ENCODE measurements around the gene TNP2.

DNA sequence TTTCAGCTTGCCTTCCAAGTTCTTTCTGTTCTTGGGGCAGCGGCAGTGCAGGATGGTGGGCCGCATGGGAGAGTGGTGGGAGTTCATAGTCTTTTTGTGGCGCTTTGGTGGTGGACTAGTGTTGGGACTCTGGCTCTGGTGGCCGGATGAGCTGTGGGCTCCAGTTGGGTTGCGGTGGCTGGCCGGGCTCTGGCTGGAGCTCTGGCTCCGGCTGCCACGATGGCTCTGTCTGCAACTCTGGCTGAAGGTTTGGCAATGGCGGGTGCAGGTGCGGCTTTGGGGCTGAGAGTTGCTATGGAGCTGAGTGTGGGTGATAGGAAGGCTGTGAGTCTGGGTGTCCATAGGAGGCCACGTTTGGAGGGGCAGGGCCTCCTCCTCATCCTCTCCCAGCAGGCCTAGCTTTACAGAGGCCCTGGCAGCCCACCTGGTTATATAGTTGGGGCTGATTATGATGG is at the start of gene TNP2:
- TF ChIP-seq, protein P1, sequence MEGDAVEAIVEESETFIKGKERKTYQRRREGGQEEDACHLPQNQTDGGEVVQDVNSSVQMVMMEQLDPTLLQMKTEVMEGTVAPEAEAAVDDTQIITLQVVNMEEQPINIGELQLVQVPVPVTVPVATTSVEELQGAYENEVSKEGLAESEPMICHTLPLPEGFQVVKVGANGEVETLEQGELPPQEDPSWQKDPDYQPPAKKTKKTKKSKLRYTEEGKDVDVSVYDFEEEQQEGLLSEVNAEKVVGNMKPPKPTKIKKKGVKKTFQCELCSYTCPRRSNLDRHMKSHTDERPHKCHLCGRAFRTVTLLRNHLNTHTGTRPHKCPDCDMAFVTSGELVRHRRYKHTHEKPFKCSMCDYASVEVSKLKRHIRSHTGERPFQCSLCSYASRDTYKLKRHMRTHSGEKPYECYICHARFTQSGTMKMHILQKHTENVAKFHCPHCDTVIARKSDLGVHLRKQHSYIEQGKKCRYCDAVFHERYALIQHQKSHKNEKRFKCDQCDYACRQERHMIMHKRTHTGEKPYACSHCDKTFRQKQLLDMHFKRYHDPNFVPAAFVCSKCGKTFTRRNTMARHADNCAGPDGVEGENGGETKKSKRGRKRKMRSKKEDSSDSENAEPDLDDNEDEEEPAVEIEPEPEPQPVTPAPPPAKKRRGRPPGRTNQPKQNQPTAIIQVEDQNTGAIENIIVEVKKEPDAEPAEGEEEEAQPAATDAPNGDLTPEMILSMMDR (IDR thresholded peaks at IDR 0.05) = no peak
- TF ChIP-seq POLR2AphosphoS5 (IDR thresholded peaks at IDR 0.05; ENCODE audit: low read depth, low read length) = no peak
- TF ChIP-seq SIN3A (IDR thresholded peaks at IDR 0.05; ENCODE audit: borderline replicate concordance, insufficient read depth, low read depth, low read length) = no peak
- TF ChIP-seq, protein P2, sequence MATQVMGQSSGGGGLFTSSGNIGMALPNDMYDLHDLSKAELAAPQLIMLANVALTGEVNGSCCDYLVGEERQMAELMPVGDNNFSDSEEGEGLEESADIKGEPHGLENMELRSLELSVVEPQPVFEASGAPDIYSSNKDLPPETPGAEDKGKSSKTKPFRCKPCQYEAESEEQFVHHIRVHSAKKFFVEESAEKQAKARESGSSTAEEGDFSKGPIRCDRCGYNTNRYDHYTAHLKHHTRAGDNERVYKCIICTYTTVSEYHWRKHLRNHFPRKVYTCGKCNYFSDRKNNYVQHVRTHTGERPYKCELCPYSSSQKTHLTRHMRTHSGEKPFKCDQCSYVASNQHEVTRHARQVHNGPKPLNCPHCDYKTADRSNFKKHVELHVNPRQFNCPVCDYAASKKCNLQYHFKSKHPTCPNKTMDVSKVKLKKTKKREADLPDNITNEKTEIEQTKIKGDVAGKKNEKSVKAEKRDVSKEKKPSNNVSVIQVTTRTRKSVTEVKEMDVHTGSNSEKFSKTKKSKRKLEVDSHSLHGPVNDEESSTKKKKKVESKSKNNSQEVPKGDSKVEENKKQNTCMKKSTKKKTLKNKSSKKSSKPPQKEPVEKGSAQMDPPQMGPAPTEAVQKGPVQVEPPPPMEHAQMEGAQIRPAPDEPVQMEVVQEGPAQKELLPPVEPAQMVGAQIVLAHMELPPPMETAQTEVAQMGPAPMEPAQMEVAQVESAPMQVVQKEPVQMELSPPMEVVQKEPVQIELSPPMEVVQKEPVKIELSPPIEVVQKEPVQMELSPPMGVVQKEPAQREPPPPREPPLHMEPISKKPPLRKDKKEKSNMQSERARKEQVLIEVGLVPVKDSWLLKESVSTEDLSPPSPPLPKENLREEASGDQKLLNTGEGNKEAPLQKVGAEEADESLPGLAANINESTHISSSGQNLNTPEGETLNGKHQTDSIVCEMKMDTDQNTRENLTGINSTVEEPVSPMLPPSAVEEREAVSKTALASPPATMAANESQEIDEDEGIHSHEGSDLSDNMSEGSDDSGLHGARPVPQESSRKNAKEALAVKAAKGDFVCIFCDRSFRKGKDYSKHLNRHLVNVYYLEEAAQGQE (IDR thresholded peaks at IDR 0.05; ENCODE audit: insufficient read depth in 1 of 2, low read depth in 2 of 2, low read length in 1 of 2) = no peak

All from Panc1 (cell line).